Pancreas (tissue), 10 donors: ENCODE measurements around the gene INO80C. TPM values are rescaled to one million over a fixed set of nuclear protein-coding genes. Genes with fewer than 3 reads are reported as not detected.
A peak's percentile ranks its signal among the peaks of the same experiment; 100 is the strongest.

ENCODE experiments used
- ATAC-seq, 4 donors: fragments of 200-7000 bp; cut with Tn5 transposase; one replicate each; pipeline versions ENCODE4 v1.8.0 to v1.9.1; 2020; ENCODE audit warnings: mild to moderate bottlenecking in 4 of 4, moderate library complexity in 4 of 4
- DNase-seq, 6 donors: peaks; one replicate each; pipeline ENCODE4 v3.0.0-alpha.2; 2020
- FAIRE-seq: peaks from 2 replicates; lab custom pipeline; 2012; peaks lifted over from hg19 to GRCh38; lab: Jason Lieb, UNC
- H3K27ac ChIP-seq, 4 donors: fragments of 200-600 bp; sonication (generic); 1 replicate in 3 of 4; 2 replicates in 1 of 4; pipeline versions ENCODE4 v1.5.0 to v1.8.0; 2020
- H3K27me3 ChIP-seq, 4 donors: fragments of 200-600 bp; one replicate each; pipeline ENCODE4 v1.8.0; 2021
- H3K36me3 ChIP-seq, 3 donors: fragments of 200-600 bp; sonication (generic) in 1 of 3; one replicate each; pipeline versions ENCODE4 v1.5.0 to v1.8.0; 2020 to 2021
- H3K4me1 ChIP-seq, 3 donors: fragments of 200-600 bp; one replicate each; pipeline ENCODE4 v1.8.0; 2021
- H3K4me3 ChIP-seq, 4 donors: fragments of 200-600 bp; sonication (generic) in 2 of 4; one replicate each; pipeline versions ENCODE4 v1.5.0 to v1.8.0; 2020 to 2021
- H3K9me3 ChIP-seq, 4 donors: fragments of 200-600 bp; one replicate each; pipeline ENCODE4 v1.8.0; 2021
- WGBS, 2 donors: extraction: QIAGEN DNeasy Blood & Tissue Kit; methylation state at CpG; one replicate each; pipeline ENCODE4 v1.1.7; 2013; 5-methylcytosine and 5-hydroxymethylcytosine counted together
- intact Hi-C, 3 donors: fragments of 100-400 bp; cut with DNase I; formaldehyde crosslinking; loops; one replicate each; pipeline versions ENCODE4 v1.11.1 to v1.14.2; 2022
- polyA plus RNA-seq, 2 donors: library from polyadenylated mRNA; stranded (reverse); fragments of 200-250 nt; gene quantifications; one replicate each; pipeline ENCODE4 v1.2.3, GENCODE V29; 2013
- total RNA-seq, 6 donors: library from RNA; stranded (reverse); fragmentation: NEBNext Ultra II Directional in 4 of 6; extraction: Animal tissue kit (Norgen Biotek cat#: 25700) in 4 of 6; gene quantifications; one replicate each; pipeline versions ENCODE4 v1.2.1 to v1.2.4, GENCODE V29; 2021 to 2023
- TF ChIP-seq, protein P1 (sequence below), 4 donors: fragments of 200-600 bp; sonication (generic) in 3 of 4; IDR thresholded peaks; one replicate each; pipeline versions ENCODE4 v1.5.0 to v1.8.0; 2021; ENCODE audit warnings: antibody characterized with exemption in 4 of 4
- donor health status: healthy with polysubstance abuse.
- donor health status: DM: no; HTN: no; CAD: no; lungs with moderate emphysema.
- donor health status: DM: no; HTN: no; CAD: no.
- donor health status: control.
- donor health status: control.
- donor health status: Bipolar disorder and iron deficiency.
- donor health status: DM: yes; HTN: yes; CAD: no.
- donor health status: DM: no; HTN: no; CAD: no.
- donor health status: DM: no; HTN: no; CAD: no.
- donor health status: DM: yes; HTN: yes; CAD: no.

INO80C gene
- total and polyA plus RNA-seq, 8 donors = 6.1 to 25.6 (median 9.8) TPM

DNA sequence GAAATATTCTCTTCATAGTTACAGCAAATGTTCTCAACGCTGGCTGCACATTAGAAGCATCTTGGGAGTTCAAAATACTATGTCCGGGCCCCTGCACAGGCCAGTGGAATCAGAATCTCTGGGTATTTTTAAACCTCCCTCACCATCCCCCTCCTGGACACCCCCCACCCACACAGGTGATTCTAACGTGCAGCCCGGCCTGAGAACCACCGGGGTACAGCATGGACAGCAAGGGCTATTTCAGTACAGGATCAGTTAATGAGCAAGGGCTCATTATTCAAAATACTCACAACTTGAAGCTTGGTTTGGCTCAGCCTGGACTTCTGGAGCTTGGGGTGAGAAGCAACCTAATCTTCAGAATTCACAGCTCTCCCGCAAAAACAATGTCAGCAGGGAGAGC, 31.4 kb downstream of the INO80C start:
- no peak overlapping the region for H3K4me3 ChIP-seq
- peaks cover 0 to 4% (median 3%) of the 10 kb centered on the region in 3 donors for H3K4me1 ChIP-seq
- no peaks in the 10 kb centered on the region for H3K27me3 ChIP-seq
- DNase-seq (no peak), FAIRE-seq (no peak), ATAC-seq (no peak)
- no peak overlapping the region for H3K27ac ChIP-seq
- 90 to 92% methylated on average over 6 of the region's 6 CpGs for WGBS, 2 donors
- intact Hi-C loops = no loop called here
- TF ChIP-seq, protein P1, sequence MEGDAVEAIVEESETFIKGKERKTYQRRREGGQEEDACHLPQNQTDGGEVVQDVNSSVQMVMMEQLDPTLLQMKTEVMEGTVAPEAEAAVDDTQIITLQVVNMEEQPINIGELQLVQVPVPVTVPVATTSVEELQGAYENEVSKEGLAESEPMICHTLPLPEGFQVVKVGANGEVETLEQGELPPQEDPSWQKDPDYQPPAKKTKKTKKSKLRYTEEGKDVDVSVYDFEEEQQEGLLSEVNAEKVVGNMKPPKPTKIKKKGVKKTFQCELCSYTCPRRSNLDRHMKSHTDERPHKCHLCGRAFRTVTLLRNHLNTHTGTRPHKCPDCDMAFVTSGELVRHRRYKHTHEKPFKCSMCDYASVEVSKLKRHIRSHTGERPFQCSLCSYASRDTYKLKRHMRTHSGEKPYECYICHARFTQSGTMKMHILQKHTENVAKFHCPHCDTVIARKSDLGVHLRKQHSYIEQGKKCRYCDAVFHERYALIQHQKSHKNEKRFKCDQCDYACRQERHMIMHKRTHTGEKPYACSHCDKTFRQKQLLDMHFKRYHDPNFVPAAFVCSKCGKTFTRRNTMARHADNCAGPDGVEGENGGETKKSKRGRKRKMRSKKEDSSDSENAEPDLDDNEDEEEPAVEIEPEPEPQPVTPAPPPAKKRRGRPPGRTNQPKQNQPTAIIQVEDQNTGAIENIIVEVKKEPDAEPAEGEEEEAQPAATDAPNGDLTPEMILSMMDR (IDR thresholded peaks at IDR 0.05) = no peak
- no peaks in the 10 kb centered on the region for H3K36me3 ChIP-seq
- H3K9me3 ChIP-seq = peaks cover 0 to 3% (median 0%) of the 10 kb centered on the region in 4 donors

- FAIRE-seq = no peak
Measured at GRCh38 chr18:35465329-35465728, 32.4 kb downstream of the INO80C start.

DNA sequence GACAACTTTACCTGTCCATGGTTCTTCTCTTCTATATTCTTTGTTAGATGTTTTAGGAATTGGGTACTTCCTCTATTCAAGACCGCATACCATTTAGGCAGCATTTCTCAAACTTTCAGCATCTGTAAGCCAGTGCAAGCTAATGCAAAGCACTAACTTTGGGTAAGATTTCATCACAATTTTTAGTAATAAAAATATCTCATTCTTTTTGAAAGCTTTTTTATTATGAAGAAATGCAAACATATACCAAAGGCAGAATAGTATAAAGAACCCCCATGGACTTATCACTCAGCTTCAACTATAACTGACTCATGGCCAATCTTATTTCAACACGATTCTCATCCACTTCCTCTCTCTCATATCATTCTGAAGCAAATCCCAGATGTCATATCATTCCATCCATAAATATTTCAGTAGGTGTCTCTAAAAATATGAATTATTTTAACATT, 32.9 kb downstream of the INO80C start:
- intact Hi-C loops = no loop called here
- ATAC-seq (no peak), FAIRE-seq (no peak), DNase-seq (no peak)
- Histone ChIP-seq H3K4me3 (no peak overlapping the region), H3K36me3 (no peaks in the 10 kb centered on the region), H3K9me3 (peaks cover 0 to 3% (median 0%) of the 10 kb centered on the region in 4 donors), H3K27me3 (no peaks in the 10 kb centered on the region), H3K4me1 (peaks cover 0 to 4% (median 3%) of the 10 kb centered on the region in 3 donors), H3K27ac (no peak overlapping the region)
- WGBS, 2 donors = 85 to 86% methylated on average over 2 of the region's 2 CpGs
- TF ChIP-seq, protein P1 (IDR thresholded peaks at IDR 0.05) = no peak

More at GRCh38 chr18:35465329-35465728, 32.4 kb downstream of the INO80C start:
- no peak for DNase-seq
- TF ChIP-seq, protein P1 (IDR thresholded peaks at IDR 0.05) = no peak
- intact Hi-C loops = no loop called here
- Histone ChIP-seq H3K36me3 (no peaks in the 10 kb centered on the region), H3K4me3 (no peak overlapping the region), H3K27me3 (no peaks in the 10 kb centered on the region), H3K27ac (no peak overlapping the region), H3K9me3 (peaks cover 0 to 3% (median 0%) of the 10 kb centered on the region in 4 donors), H3K4me1 (peaks cover 0 to 4% (median 3%) of the 10 kb centered on the region in 3 donors)
- no peak for ATAC-seq
- WGBS, 2 donors = 42 to 47% methylated on average over 1 of the region's 1 CpG

DNA sequence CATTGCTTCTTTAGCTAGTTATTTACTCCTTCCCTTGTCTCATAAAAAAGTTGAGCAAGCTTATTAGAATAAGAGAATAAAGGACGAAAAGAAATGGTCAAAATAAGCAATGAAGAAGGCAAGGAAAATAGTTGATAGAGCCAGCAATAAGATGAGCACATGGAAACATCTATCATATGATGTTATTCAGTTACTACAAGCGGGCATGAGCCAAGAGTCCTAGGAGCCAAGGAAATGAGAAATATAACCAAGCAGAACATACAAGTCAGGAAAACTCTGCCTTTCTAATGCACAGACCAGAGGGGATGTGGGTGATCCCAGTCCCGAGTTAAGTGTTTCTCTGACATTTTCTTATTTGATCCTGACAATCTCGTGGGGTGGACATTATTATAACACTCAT, 33.9 kb downstream of the INO80C start:
- FAIRE-seq (no peak), ATAC-seq (no peak), DNase-seq (no peak)
- WGBS, 2 donors = 81 to 83% methylated on average over 4 of the region's 4 CpGs
- peaks cover 0 to 4% (median 3%) of the 10 kb centered on the region in 3 donors for H3K4me1 ChIP-seq
- H3K4me3 ChIP-seq = no peak overlapping the region
- intact Hi-C loops = no loop called here
- TF ChIP-seq, protein P1 (IDR thresholded peaks at IDR 0.05) = no peak
- H3K36me3 ChIP-seq = no peaks in the 10 kb centered on the region
- H3K9me3 ChIP-seq = peaks cover 0 to 3% (median 0%) of the 10 kb centered on the region in 4 donors
- no peaks in the 10 kb centered on the region for H3K27me3 ChIP-seq
- no peak overlapping the region for H3K27ac ChIP-seq

- TF ChIP-seq, protein P1 (IDR thresholded peaks at IDR 0.05) = no peak
Measured at GRCh38 chr18:35463050-35463449, 34.7 kb downstream of the INO80C start.

More at GRCh38 chr18:35463050-35463449, 34.7 kb downstream of the INO80C start:
- Histone ChIP-seq H3K4me1 (peaks cover 0 to 4% (median 3%) of the 10 kb centered on the region in 3 donors), H3K36me3 (no peaks in the 10 kb centered on the region), H3K9me3 (peaks cover 0 to 3% (median 0%) of the 10 kb centered on the region in 4 donors), H3K27ac (no peak overlapping the region), H3K27me3 (no peaks in the 10 kb centered on the region), H3K4me3 (no peak overlapping the region)
- ATAC-seq = peak in 1 of 4 donors; percentile 23
- WGBS, 2 donors = 83 to 87% methylated on average over 5 of the region's 5 CpGs
- intact Hi-C loops = no loop called here
- peak in 1 of 6 donors; percentile 24 for DNase-seq
- no peak for FAIRE-seq
